ENCODE results near the gene ASPM. TPM values are rescaled to one million over a fixed set of nuclear protein-coding genes. Genes with fewer than 3 reads are reported as not detected.
"Not testable (repeated sequence)": the region's sequence is repeated elsewhere in the genome, so short reads cannot be mapped to it uniquely, and the experiment has no call there.

ASPM gene
- total and polyA plus RNA-seq, 2 of the 4 experiments (the other 2 are of a cell fraction) = 7.1 to 27.8 TPM

DNA sequence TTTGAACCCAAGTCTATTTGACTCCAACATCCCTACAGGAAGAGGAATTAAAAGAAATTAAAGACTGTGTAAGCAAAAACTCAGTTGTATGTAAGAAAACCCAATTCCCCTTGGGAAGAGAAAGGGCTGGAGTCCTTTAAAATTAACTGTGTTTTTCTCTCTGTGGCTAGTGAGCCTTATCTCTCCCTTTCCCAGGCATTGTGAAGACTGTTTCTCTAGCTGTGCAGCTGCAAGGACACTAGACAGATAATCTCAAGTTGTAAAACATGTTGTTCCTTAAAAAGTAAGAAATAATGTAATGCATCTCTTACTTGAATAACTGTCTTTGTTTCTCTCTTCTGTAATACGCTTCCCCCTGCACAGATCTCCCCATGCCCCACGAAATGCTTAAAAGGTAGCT is 49.5 kb downstream of the ASPM start:
- H3K4me3 ChIP-seq (ENCODE audit: insufficient read depth, low read depth, low read length); H4K5ac ChIP-seq (ENCODE audit: low read depth, low read length); H3K4me1 ChIP-seq (ENCODE audit: control insufficient read depth, insufficient read depth, low read length); H3K79me1 ChIP-seq (ENCODE audit: low read depth in 1 of 2, low read length in 2 of 2); H3K14ac ChIP-seq (replicated peaks; ENCODE audit: low read depth, low read length); H3K9ac ChIP-seq (ENCODE audit: low read depth, low read length); H4K20me1 ChIP-seq (ENCODE audit: insufficient read depth, low read length); intact Hi-C loops (cut with micrococcal nuclease); H3K27me3 ChIP-seq (ENCODE audit: control insufficient read depth, insufficient read depth, low read length); H2BK5ac ChIP-seq (ENCODE audit: low read depth, low read length, poor library complexity, severe bottlenecking); H3K23ac ChIP-seq (ENCODE audit: low read depth, low read length); H2AK9ac ChIP-seq (replicated peaks; ENCODE audit: low read depth, low read length, poor library complexity); BruUV-seq (replicated peaks); H2BK20ac ChIP-seq (ENCODE audit: low read depth, low read length); ATAC-seq (ENCODE audit: low read depth); H3K27ac ChIP-seq (ENCODE audit: insufficient read depth, low read length); H2BK120ac ChIP-seq (ENCODE audit: low read depth, low read length); H3K4ac ChIP-seq (ENCODE audit: low read depth, low read length); dilution Hi-C loops (cut with HindIII; ENCODE audit: low sequenced_read_pairs, unreplicated experiment); H4K8ac ChIP-seq (ENCODE audit: low read depth in 2 of 2, low read length in 2 of 2); POLR2A ChIA-PET (ENCODE audit: unreplicated experiment); H2BK15ac ChIP-seq (ENCODE audit: low read depth, low read length); H3K9me1 ChIP-seq (ENCODE audit: insufficient read depth, low read length); H2AK5ac ChIP-seq (ENCODE audit: low read depth, low read length); CTCF ChIA-PET; in situ Hi-C loops (cut with MboI; ENCODE audit: low sequenced_read_pairs); H3K4me2 ChIP-seq (ENCODE audit: low read depth, low read length); DNase-seq; H3K56ac ChIP-seq (ENCODE audit: extremely low read depth, insufficient read depth, low read length); H2AFZ ChIP-seq (replicated peaks; ENCODE audit: low read length, poor library complexity); H3K9me3 ChIP-seq (ENCODE audit: control insufficient read depth, insufficient read depth, low read length); H3K36me3 ChIP-seq (ENCODE audit: control insufficient read depth, insufficient read depth, low read length); H3K18ac ChIP-seq (ENCODE audit: low read depth, low read length); H4K91ac ChIP-seq (ENCODE audit: insufficient read depth, low read depth, low read length): not testable (repeated sequence)
- WGBS, 2 experiments (ENCODE audit: extremely low coverage in 2 of 2, insufficient read length in 1 of 2) = no CpG with 5 or more reads among the region's 2 CpGs

All from IMR-90 (cell line).